ENCODE results near the gene LUC7L2.
"Not testable (repeated sequence)": the region's sequence is repeated elsewhere in the genome, so short reads cannot be mapped to it uniquely, and the experiment has no call there.

LUC7L2 gene

GRCh38 chr7:139330333-139331030, 29.2 kb upstream of the LUC7L2 start:
- no peak for DNase-seq (ENCODE audit: low read depth)
- no peak overlapping the region for H3K4me3 ChIP-seq (ENCODE audit: low read length)

GRCh38 chr7:139332697-139333359, 26.9 kb upstream of the LUC7L2 start:
- no peak for TF ChIP-seq CTCF (conservative IDR thresholded peaks at IDR 0.05; ENCODE audit: low read length)
- H3K4me3 ChIP-seq (ENCODE audit: low read length), result no peak overlapping the region
- no peak for DNase-seq (ENCODE audit: low read depth)

More at GRCh38 chr7:139330333-139331030, 29.2 kb upstream of the LUC7L2 start:
- no peak for TF ChIP-seq CTCF (conservative IDR thresholded peaks at IDR 0.05; ENCODE audit: low read length)

- not testable (repeated sequence) for DNase-seq (ENCODE audit: low read depth); H3K4me3 ChIP-seq (ENCODE audit: low read length)
Measured at GRCh38 chr7:139333443-139333842, 26.3 kb upstream of the LUC7L2 start.

- no peak for TF ChIP-seq CTCF (conservative IDR thresholded peaks at IDR 0.05; ENCODE audit: low read length)
- no peak for DNase-seq (ENCODE audit: low read depth)
- no peak overlapping the region for H3K4me3 ChIP-seq (ENCODE audit: low read length)
Measured at GRCh38 chr7:139334399-139335150, 25.1 kb upstream of the LUC7L2 start.

- no peak for TF ChIP-seq CTCF (conservative IDR thresholded peaks at IDR 0.05; ENCODE audit: low read length)
- H3K4me3 ChIP-seq (ENCODE audit: low read length), result no peak overlapping the region
- no peak for DNase-seq (ENCODE audit: low read depth)
Measured at GRCh38 chr7:139339025-139339424, 20.7 kb upstream of the LUC7L2 start.

GRCh38 chr7:139339698-139340036, 20.0 kb upstream of the LUC7L2 start:
- no peak for TF ChIP-seq CTCF (conservative IDR thresholded peaks at IDR 0.05; ENCODE audit: low read length)
- no peak for DNase-seq (ENCODE audit: low read depth)
- H3K4me3 ChIP-seq (ENCODE audit: low read length), result peak overlapping the region; percentile 97

- TF ChIP-seq CTCF (conservative IDR thresholded peaks at IDR 0.05; ENCODE audit: low read length), result peak; percentile 74
- peak; percentile 99 for DNase-seq (ENCODE audit: low read depth)
Measured at GRCh38 chr7:139340037-139340807, 19.5 kb upstream of the LUC7L2 start.

More at GRCh38 chr7:139340037-139340807, 19.5 kb upstream of the LUC7L2 start:
- H3K4me3 ChIP-seq (ENCODE audit: low read length), result peak overlapping the region; percentile 97
